NT2/D1 (cell line): ENCODE results near the gene BAIAP2L2.

Experiments
- SUZ12 ChIP-seq: IDR thresholded peaks from 2 replicates; pipeline ENCODE4 v1.6.1; 2011; ENCODE audit not compliant: insufficient read length, insufficient read depth; ENCODE audit errors: extremely low read depth
- YY1 ChIP-seq: IDR thresholded peaks from 2 replicates; pipeline ENCODE4 v1.6.1; 2011; ENCODE audit not compliant: insufficient read length, insufficient read depth

GRCh38 chr22:38135133-38135706, 24.7 kb upstream of the BAIAP2L2 start:
- TF ChIP-seq YY1 (no peak), SUZ12 (no peak)
